Ureter (tissue), 1 donor: Measurements from ENCODE around the gene PDGFC. TPM values are rescaled to one million over a fixed set of nuclear protein-coding genes. Genes with fewer than 3 reads are reported as not detected.

Experiments used
- DNase-seq: peaks from one replicate; pipeline ENCODE4 v3.0.0-alpha.2; 2020; ENCODE audit warnings: low spot score
- total RNA-seq: library from RNA; stranded (reverse); gene quantifications from one replicate; pipeline ENCODE4 v1.2.4, GENCODE V29; 2023
- donor health status: DM: yes; HTN: yes; CAD: no.

Gene PDGFC
- total RNA-seq, 1 donor from 2014 or later, result 13.8 TPM

DNA sequence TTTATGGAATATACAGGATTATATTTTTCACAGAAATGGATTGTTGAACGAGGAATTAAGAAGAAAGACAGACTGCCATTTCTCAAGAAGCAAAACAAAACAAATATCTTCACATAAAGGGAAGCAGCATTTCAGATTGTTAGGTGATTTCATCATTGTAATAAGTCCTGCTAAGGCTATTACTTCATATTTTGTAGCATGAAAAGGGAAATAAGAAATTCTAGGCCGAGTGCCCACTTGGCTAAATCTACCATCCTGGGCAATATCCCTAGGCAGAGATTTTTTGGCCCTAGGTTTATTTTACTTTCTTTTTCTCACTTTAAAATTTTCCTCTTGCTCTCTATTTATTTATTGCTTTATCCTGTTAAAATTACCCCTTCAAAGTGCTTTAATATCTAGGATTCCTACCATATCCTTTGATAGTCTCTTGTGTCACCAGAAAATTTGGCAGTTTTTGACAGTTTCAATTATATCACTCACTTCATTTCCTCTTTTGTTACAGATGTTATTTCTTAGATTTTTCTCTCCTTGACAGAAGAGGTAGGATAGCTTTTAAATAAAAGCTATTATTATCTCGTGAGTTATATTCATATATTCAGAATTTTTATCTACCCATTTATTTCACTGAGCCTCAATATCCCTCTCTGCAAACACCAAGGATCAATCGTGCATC, 142.3 kb downstream of the PDGFC start:
- DNase-seq, result no peak

DNA sequence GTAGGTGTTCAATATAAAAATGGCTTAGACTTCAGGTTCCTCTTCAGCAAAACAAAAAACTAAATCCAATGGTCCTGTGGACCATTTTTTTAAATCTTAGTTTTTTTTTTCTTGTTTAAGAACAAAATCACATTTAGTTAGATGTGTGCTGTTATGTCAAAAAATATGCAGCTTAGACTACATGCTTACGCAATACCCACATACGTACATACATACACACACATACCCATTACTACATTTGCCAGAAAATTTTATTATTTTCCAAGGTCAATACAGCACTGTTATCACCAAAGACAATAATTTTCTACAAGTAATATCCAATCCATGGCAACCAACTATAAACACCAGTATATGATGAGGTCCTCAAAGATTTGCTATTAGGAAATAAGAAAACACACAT, 144.1 kb downstream of the PDGFC start:
- DNase-seq, result no peak

DNA sequence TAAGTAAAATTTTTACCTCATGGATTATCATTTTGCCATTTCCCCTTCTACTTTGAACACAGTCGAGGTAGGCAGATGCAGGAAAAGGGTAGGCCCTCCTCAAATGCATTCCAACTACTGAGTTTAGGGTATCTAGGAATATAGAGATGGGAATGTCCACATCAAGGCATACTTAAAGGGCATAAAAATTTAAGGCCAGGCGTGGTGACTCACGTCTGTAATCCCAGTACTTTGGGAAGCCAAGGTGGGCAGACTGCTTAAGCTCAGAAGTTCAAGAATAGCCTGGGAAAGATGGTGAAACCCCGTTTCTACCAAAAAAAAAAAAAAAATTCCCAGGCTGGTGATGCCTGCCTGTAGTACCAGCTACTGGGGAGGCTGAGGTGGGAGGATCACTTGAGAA, 146.5 kb downstream of the PDGFC start:
- DNase-seq, result no peak

DNA sequence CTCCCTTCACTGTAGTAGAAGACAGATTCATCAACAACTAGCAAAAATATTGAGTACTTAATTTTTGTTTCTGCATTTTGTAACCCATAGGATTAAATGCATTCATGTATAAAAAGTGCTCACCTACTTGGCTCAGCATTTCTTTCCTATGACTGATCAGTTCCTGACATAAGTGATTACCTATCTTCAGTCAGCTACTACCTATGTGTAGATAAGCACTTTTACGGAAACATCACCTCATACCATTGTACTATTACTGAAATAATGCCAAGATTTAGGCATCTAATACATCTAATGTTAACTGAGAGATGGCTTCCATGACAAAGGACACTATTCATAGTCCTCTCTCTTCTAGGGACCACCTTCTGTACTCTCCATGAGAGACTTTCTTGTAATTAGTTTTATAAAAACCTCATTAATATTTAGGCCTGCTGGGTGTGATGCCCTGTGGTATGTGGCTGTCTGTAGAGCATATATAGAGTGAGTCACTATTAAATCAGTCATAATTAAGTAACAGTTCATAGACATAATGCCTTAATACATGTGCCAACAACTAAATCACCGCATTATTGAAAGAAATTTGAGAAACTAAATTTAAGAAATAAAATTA, 147.0 kb downstream of the PDGFC start:
- DNase-seq, result no peak

DNA sequence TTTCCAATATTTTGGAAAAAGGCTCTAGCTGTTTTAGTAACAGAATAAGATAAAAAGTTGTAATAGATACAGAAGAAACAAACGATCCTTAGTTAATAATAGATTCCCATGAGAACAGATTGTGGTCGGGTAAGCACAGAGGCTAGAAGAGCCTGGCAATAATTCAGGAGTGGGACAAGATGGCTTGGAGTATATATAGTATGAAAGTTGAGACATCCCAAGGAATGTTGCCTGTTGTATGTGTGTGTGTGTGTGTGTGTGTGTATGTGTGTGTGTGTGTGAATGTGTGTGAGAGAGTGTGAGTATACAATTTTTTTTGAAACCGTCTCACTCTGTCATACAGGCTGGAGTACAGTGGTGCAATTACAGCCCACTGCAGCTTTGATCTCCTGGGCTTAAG, 150.7 kb downstream of the PDGFC start:
- no peak for DNase-seq

DNA sequence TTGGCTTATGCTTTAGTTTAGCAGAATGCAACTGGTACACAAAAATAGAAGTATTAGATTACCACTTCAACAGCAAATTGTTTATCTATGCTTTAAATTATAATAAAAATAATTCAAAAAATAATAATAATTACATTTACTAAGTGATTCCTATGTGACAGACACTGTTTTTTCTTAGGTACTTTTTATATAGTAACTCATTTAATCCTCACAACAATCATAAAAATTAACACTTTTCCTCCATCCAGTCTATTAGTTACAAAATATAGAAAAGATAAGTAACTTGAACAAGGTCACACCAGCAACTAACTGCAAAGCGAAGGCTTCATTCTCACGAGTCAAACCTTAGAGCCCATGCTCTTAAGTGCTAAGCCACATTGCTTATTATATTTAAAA, 155.2 kb downstream of the PDGFC start:
- DNase-seq, result no peak

DNA sequence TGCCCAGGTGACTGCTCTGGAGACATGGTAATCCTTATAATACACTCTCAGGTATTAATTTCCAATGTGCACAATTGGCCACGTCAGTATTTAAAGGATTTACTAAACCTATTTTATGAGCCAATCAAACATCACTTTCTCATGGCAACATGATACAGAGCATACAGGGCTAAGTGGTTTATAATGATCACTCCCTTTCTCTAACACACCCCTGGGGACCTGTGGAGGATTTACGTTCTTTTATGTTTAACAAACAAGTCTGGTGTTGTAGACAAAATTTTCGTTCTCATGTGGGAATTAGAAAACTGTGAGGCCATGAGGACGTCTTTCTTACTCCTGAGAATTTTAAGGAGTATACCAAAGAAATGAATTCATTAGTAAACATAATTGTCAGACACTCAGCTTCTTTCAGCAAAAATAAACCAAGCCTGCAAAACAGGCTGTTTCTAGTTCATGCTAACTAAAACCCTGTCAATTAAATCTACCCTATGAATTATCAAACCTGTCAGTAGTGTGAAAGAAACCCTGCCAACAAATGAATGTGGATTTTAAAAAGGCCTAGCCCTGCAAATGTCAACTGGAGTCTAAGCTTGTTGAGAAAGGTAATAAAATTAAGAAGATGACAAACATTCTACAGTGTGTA, 155.8 kb downstream of the PDGFC start:
- DNase-seq, result no peak

DNA sequence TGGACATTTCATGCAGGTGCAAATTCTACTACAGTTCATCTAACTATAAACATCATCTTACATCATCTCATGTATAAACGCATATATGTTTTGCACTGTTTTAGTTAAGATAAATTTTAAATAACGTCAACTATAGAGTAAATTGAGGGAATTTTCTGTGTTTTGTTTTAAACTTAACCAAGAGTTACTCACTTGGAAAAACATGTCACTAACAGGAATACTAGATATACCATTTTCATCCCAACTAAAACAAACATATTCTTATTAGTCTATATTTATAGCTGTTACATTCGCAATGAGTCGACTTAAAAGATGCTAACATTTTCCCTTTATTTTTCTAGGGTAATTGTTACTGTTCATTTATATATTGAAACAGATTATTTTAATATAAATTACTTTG, 159.6 kb downstream of the PDGFC start:
- DNase-seq, result no peak

DNA sequence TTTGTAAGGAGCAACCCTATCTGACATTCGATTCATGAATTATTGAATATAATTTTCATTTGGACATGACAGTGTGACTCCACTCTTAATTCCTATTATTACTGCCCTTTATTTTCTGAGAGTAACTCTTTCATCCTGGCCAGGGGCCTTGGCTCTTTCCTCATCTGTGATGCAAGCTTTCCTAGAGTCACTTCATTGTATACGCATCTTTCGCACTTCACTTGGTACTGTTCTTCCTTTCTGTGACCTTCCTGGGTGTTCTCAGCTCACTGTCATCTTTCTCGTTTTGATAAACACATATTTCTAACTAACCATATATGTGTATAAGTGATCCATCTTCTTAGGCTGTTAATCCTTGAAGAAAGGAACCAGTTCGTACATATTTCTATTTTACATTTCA, 160.3 kb downstream of the PDGFC start:
- DNase-seq, result no peak

DNA sequence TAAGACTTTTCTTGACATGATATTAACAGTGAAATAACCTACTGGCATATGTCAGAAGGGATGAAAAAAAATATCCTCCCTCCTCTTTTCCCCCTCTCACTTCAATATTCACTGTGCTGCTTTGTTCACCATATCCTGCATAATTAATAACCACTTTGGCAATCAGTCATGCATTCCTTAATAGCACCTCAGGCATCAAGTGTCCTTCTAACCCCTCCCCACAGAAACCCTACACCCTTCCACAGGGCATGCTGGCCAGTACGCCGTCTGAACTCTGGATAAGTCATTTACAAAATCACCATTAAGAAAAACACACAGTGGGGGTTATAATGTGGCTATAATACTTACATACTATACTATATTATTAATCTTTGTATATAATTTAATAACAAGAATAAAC, 165.9 kb downstream of the PDGFC start:
- no peak for DNase-seq

DNA sequence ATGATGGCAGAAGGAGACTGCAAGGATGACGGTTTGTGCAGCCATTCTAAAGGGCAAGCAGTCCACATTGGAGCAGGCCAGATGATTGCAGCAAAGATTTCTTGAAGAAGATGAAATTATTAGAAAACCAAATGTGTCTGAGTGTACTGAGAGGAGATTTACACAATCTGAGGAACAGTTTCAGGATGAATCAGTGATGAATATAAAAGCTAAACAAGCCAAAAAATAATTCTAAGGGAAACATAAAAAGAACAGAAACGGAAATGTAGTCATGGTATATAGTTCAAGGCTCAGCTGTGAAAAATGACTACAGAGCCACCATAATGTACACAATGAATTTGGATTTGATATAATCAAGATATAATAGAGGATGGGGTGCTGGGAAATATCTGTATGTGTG, 168.5 kb downstream of the PDGFC start:
- no peak for DNase-seq

DNA sequence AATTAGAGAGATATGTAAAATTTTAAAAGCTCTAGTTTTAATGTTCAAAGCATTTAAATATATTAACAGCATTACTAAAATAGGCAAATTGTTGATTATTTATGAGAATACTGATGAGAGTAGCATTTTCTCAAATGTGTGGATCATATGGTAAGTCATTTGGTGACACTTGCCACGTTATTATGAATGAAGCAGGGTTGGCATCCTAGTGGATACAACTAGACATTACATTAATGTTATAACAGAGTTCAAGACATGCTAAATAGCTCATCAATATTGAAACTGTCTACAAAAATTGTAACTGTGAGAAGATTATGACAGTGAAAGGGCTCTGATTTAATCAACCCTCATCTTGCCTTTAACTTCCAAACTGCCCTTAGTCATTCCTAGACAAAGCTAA, 171.1 kb downstream of the PDGFC start:
- DNase-seq, result no peak

DNA sequence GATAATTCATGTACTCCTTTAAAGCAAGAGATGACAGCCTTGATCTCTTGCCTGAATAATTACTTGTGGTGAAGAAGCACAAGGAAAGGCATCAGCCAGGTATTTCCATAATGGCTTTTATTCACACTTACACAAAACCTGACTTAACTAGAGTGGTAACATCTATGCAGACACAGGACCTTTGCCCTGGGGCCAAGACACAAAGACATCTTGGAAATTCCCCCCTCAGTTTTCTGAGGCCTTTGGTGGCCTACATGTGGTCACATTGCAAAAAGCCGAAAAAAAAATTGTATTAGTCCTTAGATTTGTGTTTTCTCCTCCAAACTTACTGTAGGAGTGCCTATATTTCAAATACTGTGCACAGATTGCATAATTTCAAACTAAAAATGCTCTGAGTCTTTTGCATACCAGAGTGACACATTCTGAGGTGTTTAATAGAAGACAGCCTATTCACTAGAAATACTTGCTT, 172.4 kb downstream of the PDGFC start:
- DNase-seq, result no peak

DNA sequence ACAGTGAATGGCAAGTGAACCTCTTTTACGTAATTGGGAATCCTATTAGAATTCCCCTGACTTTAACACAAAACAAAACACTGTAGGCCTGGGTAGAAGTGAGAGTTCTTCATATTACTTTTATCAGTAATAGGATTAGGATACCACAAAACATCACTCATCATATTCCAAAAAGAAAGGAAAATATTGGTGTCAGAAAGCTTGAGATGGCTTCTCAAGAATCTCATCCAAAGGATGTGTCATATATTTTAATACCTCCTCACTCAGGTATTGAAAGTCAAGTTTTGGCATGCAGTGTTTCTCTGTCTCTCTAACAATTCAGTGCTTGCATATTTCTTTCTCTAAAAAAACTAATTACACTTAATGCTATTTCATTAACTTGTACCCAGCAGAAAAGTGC, 173.2 kb downstream of the PDGFC start:
- no peak for DNase-seq

DNA sequence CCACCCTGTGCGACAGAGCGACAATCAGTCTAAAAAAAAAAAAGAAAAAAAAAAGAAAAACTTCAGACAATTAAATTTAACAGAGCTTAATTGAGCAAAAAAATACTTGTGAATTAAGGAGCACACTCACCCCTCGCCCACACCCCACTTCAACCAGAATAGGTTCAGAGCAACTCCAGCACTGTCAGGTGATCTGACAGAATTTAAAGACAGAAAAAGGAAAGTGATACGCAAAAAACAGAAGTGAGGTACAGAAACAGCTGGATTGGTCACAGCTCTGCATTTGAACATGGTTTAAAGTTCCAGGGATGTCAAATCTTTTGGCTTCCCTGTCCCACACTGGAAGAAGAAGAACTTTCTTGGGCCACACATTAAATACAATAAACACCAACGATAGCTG, 174.4 kb downstream of the PDGFC start:
- DNase-seq, result no peak

DNA sequence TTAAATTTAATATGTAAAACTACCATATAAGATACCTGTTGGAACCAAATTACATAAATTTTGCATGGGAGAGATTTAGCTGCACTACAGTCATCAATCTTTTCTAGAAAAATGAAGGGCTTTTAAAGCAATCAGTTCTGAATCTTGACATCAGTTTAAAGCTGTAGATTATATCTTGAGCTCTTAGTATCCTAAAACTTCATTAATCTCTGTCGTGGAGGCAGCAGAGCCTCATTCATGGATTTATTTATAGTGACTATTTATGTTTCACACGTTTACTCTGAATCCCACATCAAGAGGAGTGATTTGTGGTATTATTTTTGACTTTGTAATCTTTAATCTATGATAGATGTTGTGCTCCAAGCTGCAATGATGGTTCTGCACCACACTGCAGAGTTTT, 175.9 kb downstream of the PDGFC start:
- no peak for DNase-seq

DNA sequence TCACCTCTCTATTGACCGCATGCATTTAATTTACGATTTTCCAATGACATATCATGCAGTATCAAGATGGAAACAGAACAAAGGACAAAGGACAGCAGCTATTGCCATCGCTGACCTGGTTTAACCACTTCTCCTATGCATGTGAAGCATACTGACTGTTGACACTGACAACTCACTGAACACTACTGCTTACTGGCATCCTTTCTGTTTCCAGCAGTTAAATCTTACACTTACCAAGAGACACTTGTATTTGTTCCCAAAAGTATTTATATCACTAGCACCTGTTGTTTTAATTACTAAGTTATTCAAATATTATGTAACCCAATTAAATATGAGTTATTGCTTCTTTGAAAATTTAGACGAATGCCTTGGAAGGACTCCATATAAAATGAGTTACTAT, 176.7 kb downstream of the PDGFC start:
- no peak for DNase-seq

DNA sequence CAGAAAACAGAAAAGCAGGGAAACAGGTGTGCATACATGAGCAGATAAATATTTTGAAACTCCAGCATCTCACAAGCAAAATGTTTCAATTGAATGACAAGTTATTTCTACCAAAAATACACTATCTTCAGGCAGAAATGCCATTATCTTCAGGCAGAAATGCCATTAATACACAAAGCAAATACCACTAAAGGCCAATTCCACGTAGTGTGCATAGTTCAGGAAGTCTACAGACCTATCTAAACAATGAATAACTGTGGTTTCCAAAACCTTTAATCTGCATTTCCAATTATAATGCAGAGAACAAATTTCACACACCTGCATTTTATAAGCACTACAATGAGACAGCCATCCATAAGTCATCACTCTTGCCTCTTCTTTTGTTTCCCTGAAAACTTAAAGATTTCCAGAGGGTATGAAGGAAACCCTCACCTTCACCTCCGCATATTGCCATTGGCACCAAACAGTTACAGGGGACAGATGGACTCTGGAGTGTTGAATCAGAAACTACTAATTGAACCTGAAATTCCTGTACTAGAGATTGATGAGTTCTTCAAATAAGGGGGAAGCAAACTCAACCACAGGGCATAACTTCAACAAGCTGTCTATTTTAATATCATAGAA, 179.0 kb downstream of the PDGFC start:
- no peak for DNase-seq

DNA sequence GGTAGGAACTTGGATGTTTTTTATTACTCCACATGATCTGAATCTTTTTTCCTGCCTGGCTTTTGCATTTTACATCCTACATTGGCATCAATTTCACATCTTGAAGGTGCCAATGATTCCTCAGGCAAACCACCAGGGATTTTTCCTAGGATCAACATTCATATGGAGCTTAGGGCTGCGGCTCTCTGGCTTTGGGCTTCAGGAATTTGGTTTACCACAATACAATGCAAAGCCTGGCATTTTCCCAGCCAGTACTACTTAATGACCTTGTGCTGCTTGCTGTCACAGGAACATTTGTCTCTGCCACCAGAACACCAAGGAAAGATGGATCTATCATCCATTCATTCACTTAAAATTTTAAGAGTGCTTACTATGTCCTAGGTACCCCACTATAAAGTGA, 180.7 kb downstream of the PDGFC start:
- DNase-seq, result no peak

DNA sequence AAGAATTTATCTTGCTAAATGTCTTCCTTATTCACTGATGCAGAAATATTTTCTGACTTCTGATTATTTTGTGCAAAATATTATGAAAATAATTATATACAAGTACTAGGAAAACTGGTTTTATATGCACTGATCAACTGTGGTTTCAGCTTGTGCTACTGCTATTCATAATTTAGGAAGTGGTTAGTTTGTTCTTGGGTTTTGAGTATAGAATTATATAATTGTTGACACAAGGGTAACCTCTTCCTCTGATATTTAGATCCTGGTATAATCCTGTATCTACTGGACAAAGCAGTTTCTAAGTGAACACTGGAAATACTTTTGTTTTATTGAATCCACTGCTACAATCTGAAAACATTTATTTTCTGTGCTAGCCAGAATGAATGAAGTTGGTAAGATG, 182.8 kb downstream of the PDGFC start:
- DNase-seq, result no peak

DNA sequence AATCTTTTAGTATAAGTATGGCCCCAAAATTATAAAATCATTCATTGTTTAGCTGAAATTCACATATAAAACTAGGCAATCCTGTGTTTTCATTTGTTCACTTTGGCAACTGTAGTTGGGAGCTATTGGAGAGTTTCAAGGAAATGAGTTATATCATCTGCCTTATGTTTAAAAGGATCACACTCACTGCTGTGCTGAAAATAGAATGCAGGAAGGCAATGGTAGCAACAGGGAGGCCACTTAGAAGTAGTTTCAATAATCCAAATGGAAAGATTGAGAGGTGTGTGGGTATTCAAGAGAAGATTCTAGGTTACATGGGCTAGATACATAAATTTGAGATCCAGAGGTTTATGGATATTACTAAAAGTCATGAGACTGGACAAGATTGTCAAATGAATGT, 184.9 kb downstream of the PDGFC start:
- DNase-seq, result no peak

DNA sequence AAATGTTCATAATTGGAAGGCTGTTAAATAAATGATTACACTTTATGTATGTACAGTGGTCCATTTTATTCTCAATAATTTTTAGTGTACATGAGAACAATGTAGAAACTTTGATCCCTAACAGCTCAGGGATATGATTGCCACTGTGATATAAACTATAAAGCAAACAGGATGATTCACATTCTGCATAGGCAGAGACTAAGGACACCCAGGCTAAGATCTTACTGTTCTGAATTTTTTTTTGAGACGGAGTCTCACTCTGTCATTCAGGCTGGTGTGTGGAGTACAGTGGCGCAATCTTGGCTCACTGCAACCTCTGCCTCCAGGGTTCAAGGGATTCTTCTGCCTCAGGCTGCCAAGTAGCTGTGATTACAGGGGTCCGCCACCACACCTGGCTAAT, 186.6 kb downstream of the PDGFC start:
- DNase-seq, result no peak

DNA sequence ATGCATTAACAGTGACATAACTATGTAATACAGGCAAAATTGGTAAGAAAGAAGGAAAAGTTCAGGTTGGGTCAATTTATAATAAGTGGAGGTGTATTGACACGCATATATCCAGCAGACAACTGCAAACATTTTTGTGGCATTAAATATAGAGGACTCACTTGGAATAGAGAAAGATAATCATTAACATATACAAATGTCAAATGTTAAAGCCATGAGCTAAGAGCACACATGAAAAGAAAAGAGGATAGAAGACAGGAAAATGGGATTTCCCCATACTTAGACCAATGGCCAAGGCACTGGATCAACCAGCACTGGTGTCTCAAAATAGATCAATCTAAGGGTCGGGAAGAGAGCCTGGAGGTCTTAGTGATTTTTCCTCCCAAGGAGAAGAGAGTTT, 187.6 kb downstream of the PDGFC start:
- no peak for DNase-seq
